CD8-positive, alpha-beta memory T cell (primary cell): ENCODE data around the gene SHISA5. TPM values are rescaled to one million over a fixed set of nuclear protein-coding genes. Genes with fewer than 3 reads are reported as not detected.
A peak's percentile ranks its signal among the peaks of the same experiment; 100 is the strongest.

ENCODE experiments used
- CTCF ChIA-PET: fragments of 350-600 bp; sonication (Branson Sonifier 250); formaldehyde crosslinking; loops from one replicate; lab custom pipeline; 2021; ENCODE audit warnings: antibody characterized with exemption; lab: Charles Lee
- POLR2A ChIA-PET: fragments of 350-600 bp; sonication (Branson Sonifier 250); formaldehyde crosslinking; loops from one replicate; lab custom pipeline; 2021; ENCODE audit warnings: antibody characterized with exemption; lab: Charles Lee
- DNase-seq, 5 donors: peaks; one replicate each; pipeline versions ENCODE4 v3.0.0 to v3.0.0-alpha.2; 2020 to 2022; ENCODE audit warnings: mixed read lengths in 1 of 5
- H3K27ac ChIP-seq: one replicate; pipeline ENCODE4 v1.7.0; 2013; ENCODE audit warnings: low read depth, mild to moderate bottlenecking, low read length, moderate library complexity
- H3K27me3 ChIP-seq: 2 replicates; pipeline ENCODE4 v1.7.0; 2013; ENCODE audit warnings: low read length, mild to moderate bottlenecking; ENCODE audit not compliant: insufficient read depth, poor library complexity, severe bottlenecking
- H3K36me3 ChIP-seq: 2 replicates; pipeline ENCODE4 v1.7.0; 2013; ENCODE audit warnings: mild to moderate bottlenecking, low read length, moderate library complexity; ENCODE audit not compliant: insufficient read depth
- H3K4me1 ChIP-seq: 2 replicates; pipeline ENCODE4 v1.7.0; 2013; ENCODE audit warnings: mild to moderate bottlenecking, low read length, moderate library complexity; ENCODE audit not compliant: insufficient read depth
- H3K4me3 ChIP-seq: 2 replicates; pipeline ENCODE4 v1.7.0; 2013; ENCODE audit warnings: mild to moderate bottlenecking, low read length
- H3K9me3 ChIP-seq: 2 replicates; pipeline ENCODE4 v1.7.0; 2013; ENCODE audit warnings: mild to moderate bottlenecking, low read length
- H3K27ac Mint-ChIP-seq, 8 donors: one replicate each; pipeline ENCODE4 v1.8.0; 2020 to 2021; ENCODE audit warnings: mixed read lengths in 8 of 8, mild to moderate bottlenecking in 6 of 8, inconsistent platforms in 3 of 8, moderate library complexity in 3 of 8
- H3K27me3 Mint-ChIP-seq, 2 donors: one replicate each; pipeline ENCODE4 v1.8.0; 2020 to 2021; ENCODE audit warnings: mixed read lengths in 2 of 2, mild to moderate bottlenecking in 1 of 2, moderate library complexity in 1 of 2
- H3K36me3 Mint-ChIP-seq, 3 donors: one replicate each; pipeline ENCODE4 v1.8.0; 2020 to 2021; ENCODE audit warnings: mixed read lengths in 3 of 3, inconsistent platforms in 1 of 3, mild to moderate bottlenecking in 1 of 3
- H3K4me1 Mint-ChIP-seq, 3 donors: one replicate each; pipeline ENCODE4 v1.8.0; 2020 to 2021; ENCODE audit warnings: mixed read lengths in 3 of 3, inconsistent platforms in 1 of 3, mild to moderate bottlenecking in 1 of 3
- H3K4me3 Mint-ChIP-seq, 7 donors: one replicate each; pipeline ENCODE4 v1.8.0; 2020 to 2021; ENCODE audit warnings: mixed read lengths in 7 of 7, mild to moderate bottlenecking in 6 of 7, moderate library complexity in 4 of 7, inconsistent platforms in 2 of 7
- H3K9me3 Mint-ChIP-seq, 5 donors: one replicate each; pipeline ENCODE4 v1.8.0; 2020 to 2022; ENCODE audit warnings: mixed read lengths in 5 of 5, mild to moderate bottlenecking in 3 of 5, moderate library complexity in 2 of 5, inconsistent platforms in 1 of 5
- polyA plus RNA-seq: library from polyadenylated mRNA; unstranded; fragments of 300-500 nt; fragmentation: Illumina TruSeq; gene quantifications from one replicate; pipeline ENCODE4 v1.2.3, GENCODE V29; 2021
- total RNA-seq, 2 experiments: library from RNA; stranded (reverse); gene quantifications; one replicate each; pipeline ENCODE4 v1.2.3, GENCODE V29; 2021

SHISA5 gene
- total and polyA plus RNA-seq, 3 experiments from 2014 or later: 102 to 470 (median 102) TPM

- H3K9me3 Mint-ChIP-seq: no peaks in the 10 kb centered on the region
- DNase-seq: no peak
- no peaks in the 10 kb centered on the region for H3K9me3 ChIP-seq
- no peak overlapping the region for H3K4me3 ChIP-seq
- peaks cover 8% of the 10 kb centered on the region for H3K4me1 ChIP-seq
- ChIA-PET POLR2A (interaction anchor here (0.5 to 1.2 kb wide), 2 partner anchors 11 to 17 kb away, joined by 3 read pairs; partner anchors contain the start of gene CCDC51), CTCF (interaction anchor here (1.0 to 1.9 kb wide), 4 partner anchors 11 to 129 kb away, joined by 3 to 5 read pairs (median 3); partner anchors contain the start of genes CCDC51 and TMA7)
- no peaks in the 10 kb centered on the region for H3K36me3 ChIP-seq
- H3K36me3 Mint-ChIP-seq: peaks cover 0 to 16% (median 0%) of the 10 kb centered on the region in 3 donors
- peak overlapping the region in 2 of 8 donors; percentile 56 to 92 for H3K27ac Mint-ChIP-seq
- H3K4me1 Mint-ChIP-seq: peaks cover 0 to 16% (median 2%) of the 10 kb centered on the region in 3 donors
- H3K27me3 Mint-ChIP-seq: peaks cover 0 to 4% of the 10 kb centered on the region in 2 donors
- H3K4me3 Mint-ChIP-seq: peak overlapping the region; percentile 40 to 84 (median 63)
- no peaks in the 10 kb centered on the region for H3K27me3 ChIP-seq
- H3K27ac ChIP-seq: peak overlapping the region; percentile 4
These were observed 75.2 kb downstream of the SHISA5 start for GRCh38 chr3:48428572-48429316.

- Histone ChIP-seq H3K27me3 (no peaks in the 10 kb centered on the region), H3K36me3 (no peaks in the 10 kb centered on the region), H3K4me1 (peaks cover 8% of the 10 kb centered on the region), H3K27ac (no peak overlapping the region), H3K4me3 (no peak overlapping the region), H3K9me3 (no peaks in the 10 kb centered on the region)
- ChIA-PET CTCF (interaction anchor here (0.6 to 1.9 kb wide), 4 partner anchors 8 to 130 kb away, joined by 3 to 5 read pairs (median 3); no protein-coding TSS in a partner anchor), POLR2A (no interaction called here)
- Mint-ChIP-seq H3K4me1 (peaks cover 0 to 16% (median 2%) of the 10 kb centered on the region in 3 donors), H3K4me3 (peak overlapping the region; percentile 40 to 84 (median 63)), H3K36me3 (peaks cover 0 to 11% (median 0%) of the 10 kb centered on the region in 3 donors), H3K9me3 (no peaks in the 10 kb centered on the region), H3K27ac (peak overlapping the region in 6 of 8 donors; percentile 42 to 92 (median 56)), H3K27me3 (peaks cover 0 to 4% of the 10 kb centered on the region in 2 donors)
- DNase-seq: no peak
These were observed 75.8 kb downstream of the SHISA5 start for GRCh38 chr3:48428088-48428571.

- CTCF ChIA-PET: interaction anchor here (0.6 to 1.9 kb wide), 3 partner anchors 8 to 27 kb away, joined by 3 to 6 read pairs (median 5); no protein-coding TSS in a partner anchor
These were observed 76.4 kb downstream of the SHISA5 start for GRCh38 chr3:48427630-48427962.

GRCh38 chr3:48426944-48427629 lies 76.9 kb downstream of the SHISA5 start:
- Mint-ChIP-seq H3K9me3 (no peaks in the 10 kb centered on the region), H3K27ac (peak overlapping the region in 5 of 8 donors; percentile 1 to 81 (median 74)), H3K4me3 (peak overlapping the region in 4 of 7 donors; percentile 8 to 82 (median 18)), H3K27me3 (peaks cover 0 to 4% of the 10 kb centered on the region in 2 donors), H3K36me3 (peaks cover 0 to 6% (median 0%) of the 10 kb centered on the region in 3 donors), H3K4me1 (peaks cover 0 to 16% (median 2%) of the 10 kb centered on the region in 3 donors)
- Histone ChIP-seq H3K27ac (no peak overlapping the region), H3K4me3 (no peak overlapping the region), H3K9me3 (no peaks in the 10 kb centered on the region), H3K27me3 (no peaks in the 10 kb centered on the region), H3K36me3 (no peaks in the 10 kb centered on the region), H3K4me1 (peaks cover 8% of the 10 kb centered on the region)
- DNase-seq: no peak
- ChIA-PET CTCF (interaction anchor here (1.1 to 1.9 kb wide), 2 partner anchors 9 to 26 kb away, joined by 5 to 6 read pairs; no protein-coding TSS in a partner anchor), POLR2A (no interaction called here)

More at GRCh38 chr3:48427630-48427962, 76.4 kb downstream of the SHISA5 start:
- no peak for DNase-seq
- Mint-ChIP-seq H3K9me3 (no peaks in the 10 kb centered on the region), H3K4me3 (peak overlapping the region; percentile 40 to 84 (median 69)), H3K36me3 (peaks cover 0 to 10% (median 0%) of the 10 kb centered on the region in 3 donors), H3K27me3 (peaks cover 0 to 4% of the 10 kb centered on the region in 2 donors), H3K4me1 (peaks cover 0 to 16% (median 2%) of the 10 kb centered on the region in 3 donors), H3K27ac (peak overlapping the region in 5 of 8 donors; percentile 56 to 81 (median 74))
- H3K27ac ChIP-seq: no peak overlapping the region
- peaks cover 8% of the 10 kb centered on the region for H3K4me1 ChIP-seq
- no peaks in the 10 kb centered on the region for H3K27me3 ChIP-seq
- H3K9me3 ChIP-seq: no peaks in the 10 kb centered on the region
- no peaks in the 10 kb centered on the region for H3K36me3 ChIP-seq
- POLR2A ChIA-PET: no interaction called here
- H3K4me3 ChIP-seq: no peak overlapping the region

- peaks cover 8% of the 10 kb centered on the region for H3K4me1 ChIP-seq
- no peaks in the 10 kb centered on the region for H3K9me3 ChIP-seq
- no peak for DNase-seq
- peaks cover 0 to 13% (median 2%) of the 10 kb centered on the region in 3 donors for H3K4me1 Mint-ChIP-seq
- H3K9me3 Mint-ChIP-seq: no peaks in the 10 kb centered on the region
- POLR2A ChIA-PET: no interaction called here
- H3K27me3 ChIP-seq: no peaks in the 10 kb centered on the region
- no peak overlapping the region for H3K27ac ChIP-seq
- H3K27ac Mint-ChIP-seq: peak overlapping the region in 1 of 8 donors; percentile 43
- peaks cover 0 to 1% of the 10 kb centered on the region in 2 donors for H3K27me3 Mint-ChIP-seq
- no peak overlapping the region for H3K4me3 ChIP-seq
- CTCF ChIA-PET: interaction anchor here (0.8 to 1.1 kb wide), 2 partner anchors 9 to 10 kb away, joined by 4 to 6 read pairs; no protein-coding TSS in a partner anchor
- no peaks in the 10 kb centered on the region for H3K36me3 ChIP-seq
- H3K4me3 Mint-ChIP-seq: no peak overlapping the region
- H3K36me3 Mint-ChIP-seq: no peaks in the 10 kb centered on the region
These were observed 77.5 kb downstream of the SHISA5 start for GRCh38 chr3:48426401-48426909.

- peaks cover 0 to 1% of the 10 kb centered on the region in 2 donors for H3K27me3 Mint-ChIP-seq
- H3K36me3 Mint-ChIP-seq: no peaks in the 10 kb centered on the region
- Histone ChIP-seq H3K4me1 (peaks cover 5% of the 10 kb centered on the region), H3K4me3 (no peak overlapping the region), H3K27me3 (no peaks in the 10 kb centered on the region), H3K36me3 (no peaks in the 10 kb centered on the region), H3K27ac (no peak overlapping the region), H3K9me3 (no peaks in the 10 kb centered on the region)
- peaks cover 0 to 6% (median 0%) of the 10 kb centered on the region in 3 donors for H3K4me1 Mint-ChIP-seq
- no peak overlapping the region for H3K27ac Mint-ChIP-seq
- no peaks in the 10 kb centered on the region for H3K9me3 Mint-ChIP-seq
- CTCF ChIA-PET: interaction anchor here (0.8 kb wide), 1 partner anchor 11 kb away, joined by 4 read pairs; no protein-coding TSS in a partner anchor
- no peak for DNase-seq
- H3K4me3 Mint-ChIP-seq: peak overlapping the region in 1 of 7 donors; percentile 61
- POLR2A ChIA-PET: no interaction called here
These were observed 78.6 kb downstream of the SHISA5 start for GRCh38 chr3:48425281-48425812.

GRCh38 chr3:48423883-48424695 lies 79.9 kb downstream of the SHISA5 start:
- no peaks in the 10 kb centered on the region for H3K36me3 Mint-ChIP-seq
- H3K27ac Mint-ChIP-seq: no peak overlapping the region
- Histone ChIP-seq H3K9me3 (no peaks in the 10 kb centered on the region), H3K4me1 (no peaks in the 10 kb centered on the region), H3K4me3 (no peak overlapping the region), H3K36me3 (no peaks in the 10 kb centered on the region), H3K27me3 (no peaks in the 10 kb centered on the region), H3K27ac (no peak overlapping the region)
- CTCF ChIA-PET: interaction anchor here (2.6 kb wide), 1 partner anchor 12 kb away, joined by 24 read pairs; no protein-coding TSS in a partner anchor
- DNase-seq: no peak
- H3K9me3 Mint-ChIP-seq: no peaks in the 10 kb centered on the region
- no peaks in the 10 kb centered on the region for H3K4me1 Mint-ChIP-seq
- POLR2A ChIA-PET: no interaction called here
- H3K27me3 Mint-ChIP-seq: peaks cover 0 to 1% of the 10 kb centered on the region in 2 donors
- peak overlapping the region in 1 of 7 donors; percentile 30 for H3K4me3 Mint-ChIP-seq
